HepG2 (cell line): Measurements from ENCODE around the gene SEMA6B. TPM values are rescaled to one million over a fixed set of nuclear protein-coding genes. Genes with fewer than 3 reads are reported as not detected.

ENCODE experiments used
- ATAC-seq: fragments of 200-7000 bp; cut with Tn5 transposase; 3 replicates; pipeline ENCODE4 v1.9.1; 2020; ENCODE audit warnings: mild to moderate bottlenecking, moderate library complexity
- BruUV-seq: library from RNA; stranded (reverse); fragments of 400-500 nt; replicated peaks from 2 replicates; lab custom pipeline; 2021; lab: Mats Ljungman, UMichigan
- CTCF ChIA-PET: fragments of 300-600 bp; formaldehyde crosslinking; extraction: SDS; loops from one replicate; lab custom pipeline; 2021; ENCODE audit warnings: low total read pairs, inconsistent platforms, low intra/inter-chr PET ratio; lab: Yijun Ruan, JAX
- POLR2A ChIA-PET: fragments of 350-600 bp; sonication (Branson Sonifier 250); formaldehyde crosslinking; loops from one replicate; lab custom pipeline; 2020; ENCODE audit warnings: antibody characterized with exemption, inconsistent platforms; lab: Yijun Ruan, JAX
- DNase-seq: peaks from one replicate; pipeline ENCODE4 v3.0.0-alpha.2; 2015; ENCODE audit warnings: low spot score
- FAIRE-seq: peaks from 3 replicates; lab custom pipeline; 2011; peaks lifted over from hg19 to GRCh38; lab: Jason Lieb, UNC
- H2AFZ ChIP-seq: one replicate; pipeline ENCODE4 v1.6.1; 2011; ENCODE audit warnings: low read length, inconsistent platforms
- H3K27ac ChIP-seq: fragments of 300-600 bp; 3 replicates; pipeline ENCODE4 v1.8.0; 2011; ENCODE audit warnings: mixed run types, mild to moderate bottlenecking, mixed read lengths, low read length, inconsistent platforms; ENCODE audit not compliant: insufficient read depth; ENCODE audit errors: extremely low read length
- H3K27me3 ChIP-seq, 2 experiments: fragments of 200-600 bp in 1 of 2; 2 replicates in 1 of 2; 3 replicates in 1 of 2; pipeline versions ENCODE4 v1.6.0 to v1.8.0; 2011; ENCODE audit warnings: low read length in 2 of 2, mild to moderate bottlenecking in 2 of 2, moderate library complexity in 2 of 2, inconsistent platforms in 1 of 2; ENCODE audit not compliant: insufficient read depth in 2 of 2, control insufficient read depth in 1 of 2
- H3K36me3 ChIP-seq, 2 experiments: fragments of 200-600 bp in 1 of 2; replicated peaks in 1 of 2; 2 replicates in 1 of 2; 3 replicates in 1 of 2; pipeline versions ENCODE4 v1.5.1 to v1.8.0; 2011; ENCODE audit warnings: low read length in 2 of 2, inconsistent platforms in 1 of 2; ENCODE audit not compliant: insufficient read depth in 2 of 2, control insufficient read depth in 1 of 2
- H3K4me1 ChIP-seq: 2 replicates; pipeline ENCODE4 v1.5.1; 2012; ENCODE audit warnings: low read length, inconsistent platforms; ENCODE audit not compliant: insufficient read depth
- H3K4me2 ChIP-seq: 2 replicates; pipeline ENCODE4 v1.6.0; 2011; ENCODE audit warnings: low read depth, low read length, inconsistent platforms
- H3K4me3 ChIP-seq, 3 experiments: fragments of 200-600 bp in 1 of 3; sonication (generic), shearing (Covaris generic) in 1 of 3; replicated peaks in 1 of 3; 2 replicates each; pipeline ENCODE4 v1.5.1; 2011 to 2016; ENCODE audit warnings: low read length in 3 of 3, inconsistent platforms in 2 of 3, low read depth in 2 of 3, mild to moderate bottlenecking in 2 of 3, control low read depth in 1 of 3, mixed read lengths in 1 of 3; ENCODE audit not compliant: insufficient read depth in 1 of 3
- H3K79me2 ChIP-seq: one replicate; pipeline ENCODE4 v1.6.1; 2011; ENCODE audit warnings: low read length, inconsistent platforms; ENCODE audit not compliant: insufficient read depth
- H3K9ac ChIP-seq: 2 replicates; pipeline ENCODE4 v1.6.0; 2011; ENCODE audit warnings: mild to moderate bottlenecking, low read depth, low read length, inconsistent platforms; ENCODE audit not compliant: insufficient read depth
- H3K9me3 ChIP-seq: 2 replicates; pipeline ENCODE4 v1.5.1; 2012; ENCODE audit warnings: mild to moderate bottlenecking, low read length
- H4K20me1 ChIP-seq: 2 replicates; pipeline ENCODE4 v1.6.0; 2011; ENCODE audit warnings: inconsistent platforms, mild to moderate bottlenecking, low read length, moderate library complexity; ENCODE audit not compliant: insufficient read depth
- ARHGAP35 ChIP-seq: sonication (generic); formaldehyde crosslinking; IDR thresholded peaks from 2 replicates; pipeline ENCODE4 v1.9.0; 2022; ENCODE audit warnings: mild to moderate bottlenecking, inconsistent platforms, moderate library complexity, missing genetic modification reagents, borderline replicate concordance
- HNRNPL ChIP-seq: fragments of 200-400 bp; formaldehyde crosslinking; IDR thresholded peaks from 2 replicates; pipeline ENCODE4 v1.6.1; 2017; ENCODE audit warnings: mild to moderate bottlenecking, low read depth, low read length
- MATR3 ChIP-seq: sonication (generic); formaldehyde crosslinking; IDR thresholded peaks from 2 replicates; pipeline ENCODE4 v1.4.0; 2020; ENCODE audit warnings: missing genetic modification reagents
- NFRKB ChIP-seq: fragments of 450-650 bp; IDR thresholded peaks from 2 replicates; pipeline ENCODE4 v1.6.1; 2017
- PHB2 ChIP-seq: fragments of 450-650 bp; IDR thresholded peaks from 2 replicates; pipeline ENCODE4 v1.6.1; 2018; ENCODE audit not compliant: partially characterized antibody
- POGZ ChIP-seq: sonication (generic); formaldehyde crosslinking; IDR thresholded peaks from 2 replicates; pipeline ENCODE4 v1.4.0; 2020; ENCODE audit warnings: mild to moderate bottlenecking, missing genetic modification reagents
- RCOR2 ChIP-seq: IDR thresholded peaks from 2 replicates; pipeline ENCODE4 v1.6.1; 2016; ENCODE audit warnings: missing biosample characterization, missing genetic modification reagents
- SRSF1 ChIP-seq: fragments of 200-400 bp; formaldehyde crosslinking; optimal IDR thresholded peaks from 2 replicates; pipeline ENCODE3; 2017; ENCODE audit warnings: mild to moderate bottlenecking, low read depth, low read length, moderate library complexity
- ZBTB2 ChIP-seq: sonication (generic); formaldehyde crosslinking; IDR thresholded peaks from 2 replicates; pipeline ENCODE4 v1.8.0; 2022; ENCODE audit warnings: low read depth, missing genetic modification reagents
- ZFP36 ChIP-seq: fragments of 150-350 bp; IDR thresholded peaks from 2 replicates; pipeline ENCODE4 v1.6.1; 2018; ENCODE audit warnings: borderline replicate concordance, low read length, low read depth; ENCODE audit not compliant: partially characterized antibody
- ZFP36L2 ChIP-seq: sonication (generic); formaldehyde crosslinking; IDR thresholded peaks from 2 replicates; pipeline ENCODE4 v1.4.0; 2020; ENCODE audit warnings: missing genetic modification reagents
- ZNF160 ChIP-seq: sonication (generic); formaldehyde crosslinking; IDR thresholded peaks from 2 replicates; pipeline ENCODE4 v1.8.0; 2022; ENCODE audit warnings: mild to moderate bottlenecking, inconsistent platforms, missing genetic modification reagents
- ZNF264 ChIP-seq: sonication (generic); formaldehyde crosslinking; IDR thresholded peaks from 2 replicates; pipeline ENCODE4 v1.4.0; 2020; ENCODE audit warnings: missing genetic modification reagents
- ZNF329 ChIP-seq: sonication (generic); formaldehyde crosslinking; IDR thresholded peaks from 2 replicates; pipeline ENCODE4 v1.9.0; 2021; ENCODE audit warnings: low read depth, mild to moderate bottlenecking, missing genetic modification reagents
- ZNF33A ChIP-seq: sonication (generic); formaldehyde crosslinking; IDR thresholded peaks from 2 replicates; pipeline ENCODE4 v1.5.1; 2020; ENCODE audit warnings: missing genetic modification reagents, mild to moderate bottlenecking, moderate library complexity, borderline replicate concordance
- ZNF512 ChIP-seq: sonication (generic); formaldehyde crosslinking; IDR thresholded peaks from 2 replicates; pipeline ENCODE4 v1.4.0; 2020; ENCODE audit warnings: mild to moderate bottlenecking, missing genetic modification reagents
- ZNF713 ChIP-seq: sonication (generic); formaldehyde crosslinking; IDR thresholded peaks from 2 replicates; pipeline ENCODE4 v1.4.0; 2020; ENCODE audit warnings: mild to moderate bottlenecking, missing genetic modification reagents
- ZSCAN25 ChIP-seq: sonication (generic); formaldehyde crosslinking; IDR thresholded peaks from 2 replicates; pipeline ENCODE4 v1.8.0; 2022; ENCODE audit warnings: mild to moderate bottlenecking, missing genetic modification reagents
- WGBS: methylation state at CpG from one replicate; pipeline ENCODE4 v1.1.6; 2017; ENCODE audit warnings: low lambda C conversion rate; 5-methylcytosine and 5-hydroxymethylcytosine counted together
- in situ Hi-C: cut with HindIII; loops from 2 replicates; pipeline ENCODE4 v1.10.0; 2017; ENCODE audit warnings: low pct_unique_long_range_greater_than_20kb; ENCODE audit not compliant: extremely low pct_ligation_motif_present
- intact Hi-C: fragments of 100-400 bp; cut with micrococcal nuclease; formaldehyde crosslinking; loops from one replicate; pipeline ENCODE4 v1.10.0; 2022; ENCODE audit not compliant: unreplicated experiment
- polyA plus RNA-seq, 8 experiments: library from polyadenylated mRNA; depleted of rRNA in 3 of 8; stranded (reverse) in 7 of 8; unstranded in 1 of 8; fragments of >200 nt; fragmentation: Illumina TruSeq in 4 of 8; extraction: Trizol in 4 of 8; gene quantifications; 2 replicates each; pipeline versions ENCODE4 v1.2.1 to v1.2.3, GENCODE V29; 2011 to 2016; ENCODE audit warnings: low read depth in 4 of 8, missing spikeins in 1 of 8, mixed read lengths in 1 of 8; ENCODE audit not compliant: insufficient read depth in 1 of 8
- total RNA-seq, 5 experiments: library from RNA; depleted of rRNA; stranded (reverse); fragments of >200 nt; fragmentation: Illumina TruSeq; extraction: Trizol; gene quantifications; 2 replicates each; pipeline ENCODE4 v1.2.3, GENCODE V29; 2016; ENCODE audit warnings: low read depth in 1 of 5
- TF ChIP-seq, protein P1 (sequence below): sonication (generic); formaldehyde crosslinking; IDR thresholded peaks from 2 replicates; pipeline ENCODE4 v1.4.0; 2020; ENCODE audit warnings: missing genetic modification reagents, low read depth, mild to moderate bottlenecking, borderline replicate concordance

Gene SEMA6B
- total and polyA plus RNA-seq, 2 of the 13 experiments (the other 11 are each of a cell fraction or from before 2014, with no cell fraction given), result 45.5 to 67.1 TPM

GRCh38 chr19:4531562-4532165, 27.8 kb downstream of the SEMA6B start (continued):
- TF ChIP-seq NFRKB, result no peak
- peak; percentile 43; the same call in 1 of the 2 replicates for TF ChIP-seq ZSCAN25
- TF ChIP-seq ZNF33A (CRISPR knock-in tag), result no peak
- TF ChIP-seq ZNF160 (CRISPR knock-in tag), result peak; percentile 37; the same call in 1 of the 2 replicates
- TF ChIP-seq PHB2, result no peak
- no peak for TF ChIP-seq POGZ
- peak; percentile 38; the same call in 1 of the 2 replicates for TF ChIP-seq ZNF329 (CRISPR knock-in tag)
- TF ChIP-seq ZFP36, result no peak
- no peak for TF ChIP-seq SRSF1
- TF ChIP-seq ZNF713 (CRISPR knock-in tag), result no peak
- TF ChIP-seq ARHGAP35 (CRISPR knock-in tag), result no peak; the same call in 1 of the 2 replicates

- FAIRE-seq (no peak), ATAC-seq (no peak), DNase-seq (no peak)
- 58% methylated on average over 11 of the region's 14 CpGs for WGBS
- peak overlapping the region; percentile 12; the same call in 1 of the 2 replicates for H3K4me2 ChIP-seq
- no peaks in the 10 kb centered on the region for H3K79me2 ChIP-seq
- intact Hi-C loops (no loop called here), in situ Hi-C loops (no loop called here)
- no peaks in the 10 kb centered on the region for H3K36me3 ChIP-seq
- H4K20me1 ChIP-seq, result no peaks in the 10 kb centered on the region
- no peak overlapping the region for H3K9ac ChIP-seq
- H3K4me1 ChIP-seq, result peaks cover 40% of the 10 kb centered on the region
- ChIA-PET CTCF (no interaction called here), POLR2A (interaction anchor here (2.0 kb wide), 1 partner anchor 9 kb away, joined by 4 read pairs; the partner anchor contains the start of gene LRG1)
- H2AFZ ChIP-seq, result no peak overlapping the region
- H3K4me3 ChIP-seq, result no peak overlapping the region
- no peaks in the 10 kb centered on the region for H3K9me3 ChIP-seq
- BruUV-seq, result no TSS peak
- H3K27ac ChIP-seq, result no peak overlapping the region
- H3K27me3 ChIP-seq, result no peaks in the 10 kb centered on the region; a peak in 1 of 5 replicates
- TF ChIP-seq, protein P1, sequence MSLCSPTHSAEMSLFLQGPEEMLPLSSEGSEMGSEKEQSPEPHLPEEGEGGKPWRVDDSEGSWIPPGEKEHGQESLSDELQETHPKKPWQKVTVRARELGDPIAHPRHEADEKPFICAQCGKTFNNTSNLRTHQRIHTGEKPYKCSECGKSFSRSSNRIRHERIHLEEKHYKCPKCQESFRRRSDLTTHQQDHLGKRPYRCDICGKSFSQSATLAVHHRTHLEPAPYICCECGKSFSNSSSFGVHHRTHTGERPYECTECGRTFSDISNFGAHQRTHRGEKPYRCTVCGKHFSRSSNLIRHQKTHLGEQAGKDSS (CRISPR knock-in tag), result no peak
- 0 out of 2 replicates have a peak, but pooled peaks have one; percentile 36 for TF ChIP-seq HNRNPL
- no peak for TF ChIP-seq ZFP36L2 (CRISPR knock-in tag)
- no peak for TF ChIP-seq RCOR2
- TF ChIP-seq ZBTB2, result no peak
- no peak for TF ChIP-seq ZNF264
- 0 out of 2 replicates have a peak, but pooled peaks have one; percentile 41 for TF ChIP-seq ZNF512 (CRISPR knock-in tag)
- TF ChIP-seq MATR3 (CRISPR knock-in tag), result no peak
Observed at GRCh38 chr19:4529924-4530522, 29.5 kb downstream of the SEMA6B start.
